SKM-1 (cell line): ENCODE measurements around the gene VPS13D.

Source experiments
- DNase-seq: peaks from one replicate; lab custom pipeline; 2025; ENCODE audit not compliant: unreplicated experiment; lab: John Stamatoyannopoulos, UW

Gene VPS13D

GRCh38 chr1:12400027-12400693, 170.3 kb downstream of the VPS13D start:
- no peak for DNase-seq

GRCh38 chr1:12402159-12402673, 172.4 kb downstream of the VPS13D start:
- DNase-seq: no peak

DNA sequence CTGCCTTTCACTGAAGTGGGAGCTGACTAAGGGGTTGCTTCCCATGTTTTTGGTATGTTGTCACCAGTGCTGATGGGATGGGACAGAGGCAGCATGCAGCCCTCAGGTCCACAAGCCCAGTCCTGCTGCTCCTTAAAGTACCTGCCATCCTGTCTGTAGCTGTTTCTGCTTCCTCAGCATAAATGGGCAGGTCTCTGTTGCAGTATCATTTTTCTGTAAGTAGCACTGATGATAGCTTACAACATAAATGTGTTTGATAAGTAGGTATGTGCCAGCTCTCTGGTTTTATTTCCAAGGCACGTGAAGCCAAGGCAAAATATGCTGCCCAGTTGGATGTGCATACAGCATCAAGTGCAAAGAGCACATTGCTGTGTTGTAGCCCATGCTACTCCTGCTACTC, 173.0 kb downstream of the VPS13D start:
- no peak for DNase-seq

GRCh38 chr1:12404918-12405317, 175.1 kb downstream of the VPS13D start:
- DNase-seq: no peak

- DNase-seq: no peak
Observed at GRCh38 chr1:12405325-12406210, 175.7 kb downstream of the VPS13D start.

DNA sequence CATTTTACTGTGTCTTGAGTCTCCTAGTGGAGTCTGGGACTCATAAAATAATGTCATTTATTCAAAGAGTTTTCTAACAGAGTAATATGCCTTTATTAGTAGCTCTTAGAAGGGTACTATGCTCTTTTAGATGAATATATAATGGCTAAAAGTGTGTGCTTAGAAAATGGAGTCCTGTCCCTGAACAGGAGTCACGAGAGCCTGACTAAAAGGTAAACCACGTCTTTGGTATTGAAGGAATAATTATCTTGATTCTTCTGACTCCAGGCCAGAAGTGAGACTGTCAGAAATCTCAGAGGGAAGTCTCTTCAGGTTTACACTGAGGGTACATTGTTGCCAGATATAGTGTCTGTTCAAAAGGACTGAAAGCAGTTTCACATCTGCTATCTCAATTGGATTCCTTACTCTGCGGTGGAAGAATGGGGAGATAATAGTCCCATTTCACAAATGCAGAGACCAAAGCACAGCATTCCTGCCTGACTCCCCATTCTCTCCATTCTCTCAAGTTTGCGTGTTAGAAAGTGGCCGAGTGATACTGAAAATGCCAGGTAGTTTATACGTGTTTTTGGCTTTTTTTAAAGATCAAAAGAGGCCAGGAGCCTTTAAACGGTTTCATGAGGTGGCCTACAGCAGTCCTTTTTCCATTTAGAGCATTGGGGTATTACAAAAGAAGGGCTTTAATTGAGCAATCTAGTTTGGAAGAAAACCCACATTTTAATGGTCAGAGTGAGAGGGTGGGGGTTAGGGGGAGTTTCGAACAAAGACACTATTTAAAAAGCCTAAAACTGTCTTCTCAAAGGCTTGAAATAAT, 176.6 kb downstream of the VPS13D start:
- no peak for DNase-seq

DNA sequence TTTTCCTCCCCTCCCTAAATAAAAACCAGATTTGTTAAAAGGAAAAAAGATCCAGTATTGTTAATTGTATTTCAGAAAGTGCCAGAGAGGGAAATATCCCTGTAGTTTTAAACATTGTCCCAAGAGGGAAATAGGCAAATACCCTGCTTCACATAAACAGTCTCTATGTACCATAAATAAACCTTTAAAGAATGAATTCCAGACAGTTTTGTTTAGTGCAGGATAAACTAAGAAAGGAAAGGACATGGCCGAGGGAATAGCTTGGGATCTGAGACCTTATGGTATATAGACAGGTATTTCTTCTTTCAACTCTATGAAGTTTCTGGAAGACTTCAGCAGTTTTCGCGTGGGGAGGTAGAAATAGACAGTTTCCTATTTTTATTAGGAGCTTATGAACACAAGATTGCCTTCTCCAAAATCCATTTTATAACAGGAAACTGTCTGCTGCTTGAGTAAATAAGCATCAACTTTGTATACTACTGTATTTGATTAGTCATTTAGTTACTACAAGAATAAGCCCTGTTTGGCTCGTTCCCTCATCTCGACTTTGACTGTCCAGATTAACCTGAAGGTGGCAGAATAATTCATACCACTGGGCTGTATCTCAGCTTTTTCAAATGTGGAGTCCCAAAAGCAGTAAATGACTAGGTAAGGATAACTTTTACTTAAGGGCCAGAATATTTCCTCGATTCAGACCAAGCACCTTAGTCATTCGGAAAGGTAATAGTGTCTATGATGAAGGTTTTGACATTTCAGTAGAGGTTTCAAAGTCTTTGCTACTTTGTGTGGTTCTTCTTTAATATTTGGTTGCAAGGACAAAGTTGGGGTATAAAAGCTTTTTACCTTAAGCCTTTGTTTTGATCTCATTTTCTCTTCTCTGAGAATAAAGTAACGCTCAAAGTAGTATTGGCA, 177.5 kb downstream of the VPS13D start:
- DNase-seq: no peak

DNA sequence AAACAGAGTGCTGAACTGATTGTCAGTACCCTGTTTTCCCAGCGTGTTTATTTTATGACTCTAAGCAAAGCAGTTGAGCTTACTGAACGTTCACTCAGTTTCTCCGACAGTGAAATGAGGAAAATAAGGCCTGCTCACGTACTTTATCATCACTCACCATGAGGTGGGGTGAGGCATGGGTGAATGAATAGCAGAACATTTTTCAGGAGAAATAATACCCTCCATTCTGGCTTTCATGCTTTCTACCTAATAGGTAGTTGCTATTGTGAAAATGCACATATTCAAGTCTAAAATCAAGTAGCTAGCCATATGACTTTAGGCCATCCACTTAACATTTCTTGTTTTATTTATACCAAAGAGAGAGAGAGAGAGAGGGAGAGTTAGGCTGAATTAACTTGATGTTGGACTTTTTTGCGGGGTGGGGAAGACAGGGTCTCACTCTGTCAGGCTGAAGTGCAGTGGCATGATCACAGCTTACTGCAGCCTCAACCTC, 178.2 kb downstream of the VPS13D start:
- no peak for DNase-seq

- no peak for DNase-seq
Observed at GRCh38 chr1:12408662-12409061, 178.8 kb downstream of the VPS13D start.

GRCh38 chr1:12409681-12410080, 179.9 kb downstream of the VPS13D start:
- DNase-seq: no peak

DNA sequence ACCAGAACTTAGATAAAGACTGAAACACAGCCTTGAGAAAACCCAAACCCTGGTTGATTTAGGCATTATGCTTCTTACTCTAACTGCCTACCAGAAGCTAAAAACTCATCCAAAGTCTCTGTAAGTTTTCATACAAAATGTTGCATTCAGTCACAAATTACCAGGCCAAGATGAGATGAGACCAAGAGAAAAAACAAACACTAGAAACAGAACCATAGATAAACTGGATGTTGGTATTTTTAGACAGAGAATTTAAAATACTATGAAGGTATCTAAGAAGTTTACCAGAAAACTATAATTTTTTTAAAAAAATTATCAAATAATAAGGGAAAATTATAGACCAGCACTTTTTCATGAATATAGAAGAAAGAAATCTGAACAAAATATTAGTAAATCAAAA, 180.5 kb downstream of the VPS13D start:
- DNase-seq: no peak

GRCh38 chr1:12411098-12411497, 181.3 kb downstream of the VPS13D start:
- no peak for DNase-seq

- no peak for DNase-seq
Observed at GRCh38 chr1:12411747-12412146, 181.9 kb downstream of the VPS13D start.

GRCh38 chr1:12412439-12412838, 182.6 kb downstream of the VPS13D start:
- no peak for DNase-seq

- no peak for DNase-seq
Observed at GRCh38 chr1:12413664-12414410, 184.0 kb downstream of the VPS13D start.

GRCh38 chr1:12414444-12415018, 184.7 kb downstream of the VPS13D start:
- DNase-seq: no peak

DNA sequence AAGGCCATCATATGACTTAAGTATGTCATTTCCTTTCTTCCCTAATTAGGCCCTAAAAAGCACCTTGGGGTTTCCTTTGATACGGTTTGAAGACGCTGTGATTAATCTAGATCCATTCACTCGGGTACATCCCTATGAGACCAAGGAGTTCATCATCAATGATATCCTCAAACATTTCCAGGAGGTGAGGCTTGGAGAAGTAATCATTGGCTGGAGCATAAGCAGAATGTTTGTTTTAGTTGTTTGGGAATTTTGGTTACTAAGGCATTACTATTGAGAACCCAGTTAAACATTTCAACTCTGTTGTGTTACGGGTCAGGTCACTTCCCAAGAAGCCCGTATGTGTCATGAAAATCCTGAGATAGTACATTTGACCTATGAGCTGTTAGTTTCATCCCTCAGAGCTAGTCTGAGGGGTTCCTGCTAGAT, 185.2 kb downstream of the VPS13D start:
- no peak for DNase-seq

- peak; percentile 31 for DNase-seq
Observed at GRCh38 chr1:12416101-12416500, 186.3 kb downstream of the VPS13D start.

- DNase-seq: no peak
Observed at GRCh38 chr1:12416744-12417143, 186.9 kb downstream of the VPS13D start.
